GM23248 (cell line): ENCODE measurements around the gene PTOV1. TPM values are rescaled to one million over a fixed set of nuclear protein-coding genes. Genes with fewer than 3 reads are reported as not detected.

Source experiments
- DNase-seq: peaks from one replicate; pipeline ENCODE4 v3.0.0-alpha.2; 2015
- H2AFZ ChIP-seq: fragments of 200-600 bp; sonication (generic); 2 replicates; pipeline ENCODE4 v1.6.1; 2016; ENCODE audit warnings: antibody characterized with exemption
- H3F3A ChIP-seq: fragments of 200-600 bp; sonication (generic); 2 replicates; pipeline ENCODE4 v1.6.1; 2016; ENCODE audit warnings: mild to moderate bottlenecking, antibody characterized with exemption, mixed run types; ENCODE audit not compliant: insufficient read depth
- H3K27ac ChIP-seq: fragments of 200-600 bp; sonication (generic); 2 replicates; pipeline ENCODE4 v1.5.1; 2016; ENCODE audit warnings: mild to moderate bottlenecking
- H3K27me3 ChIP-seq: fragments of 200-600 bp; sonication (generic); replicated peaks from 2 replicates; pipeline ENCODE4 v1.6.1; 2016; ENCODE audit warnings: mild to moderate bottlenecking; ENCODE audit not compliant: insufficient read depth
- H3K36me3 ChIP-seq: fragments of 200-600 bp; sonication (generic); 2 replicates; pipeline ENCODE4 v1.6.1; 2016; ENCODE audit warnings: low read depth, mild to moderate bottlenecking
- H3K4me1 ChIP-seq: fragments of 200-600 bp; sonication (generic); 2 replicates; pipeline ENCODE4 v1.6.1; 2016; ENCODE audit warnings: mild to moderate bottlenecking; ENCODE audit not compliant: insufficient read depth
- H3K4me2 ChIP-seq: fragments of 200-600 bp; sonication (generic); one replicate; pipeline ENCODE4 v1.6.1; 2016; ENCODE audit warnings: mild to moderate bottlenecking; ENCODE audit not compliant: unreplicated experiment
- H3K4me3 ChIP-seq: fragments of 200-600 bp; sonication (generic); 2 replicates; pipeline ENCODE4 v1.5.1; 2016; ENCODE audit warnings: mild to moderate bottlenecking
- H3K79me2 ChIP-seq: fragments of 200-600 bp; sonication (generic); 2 replicates; pipeline ENCODE4 v1.6.1; 2016; ENCODE audit warnings: mild to moderate bottlenecking; ENCODE audit not compliant: insufficient read depth
- H3K9ac ChIP-seq: fragments of 200-600 bp; sonication (generic); 2 replicates; pipeline ENCODE4 v1.6.1; 2016; ENCODE audit warnings: mild to moderate bottlenecking
- H3K9me2 ChIP-seq: fragments of 200-600 bp; sonication (generic); 2 replicates; pipeline ENCODE4 v1.6.1; 2016; ENCODE audit warnings: mixed run types, mild to moderate bottlenecking, moderate library complexity; ENCODE audit not compliant: insufficient read depth
- H3K9me3 ChIP-seq: fragments of 200-600 bp; sonication (generic); one replicate; pipeline ENCODE4 v1.6.1; 2017; ENCODE audit warnings: low read depth
- H4K20me1 ChIP-seq: fragments of 200-600 bp; sonication (generic); 2 replicates; pipeline ENCODE4 v1.6.0; 2016; ENCODE audit not compliant: insufficient read depth
- EZH2 ChIP-seq: fragments of 200-600 bp; sonication (generic); IDR thresholded peaks from 2 replicates; pipeline ENCODE4 v1.6.1; 2018; ENCODE audit warnings: antibody characterized with exemption, mild to moderate bottlenecking; ENCODE audit not compliant: insufficient read depth, poor library complexity, severe bottlenecking
- EZH2phosphoT487 ChIP-seq: fragments of 200-600 bp; sonication (generic); IDR thresholded peaks from 2 replicates; pipeline ENCODE4 v1.6.1; 2018; ENCODE audit warnings: antibody characterized with exemption, moderate library complexity, mild to moderate bottlenecking, low read depth; ENCODE audit not compliant: insufficient read depth
- WGBS, 2 experiments: methylation state at CpG; one replicate each; pipeline ENCODE4 v1.1.6; 2015 to 2017; ENCODE audit warnings: low lambda C conversion rate in 2 of 2, low coverage in 1 of 2; ENCODE audit errors: missing lambda C conversion rate in 2 of 2; 5-methylcytosine and 5-hydroxymethylcytosine counted together
- in situ Hi-C: fragments of 300-500 bp; cut with MboI; formaldehyde crosslinking; loops from 2 replicates; pipeline ENCODE4 v1.15.0; 2020
- polyA plus RNA-seq: library from polyadenylated mRNA; unstranded; fragments of >200 nt; fragmentation: Nextera tagmentation; extraction: Ambion mirVana; gene quantifications from 2 replicates; pipeline ENCODE4 v1.2.1, GENCODE V29; 2016
- total RNA-seq: library from RNA; depleted of rRNA; stranded (reverse); fragments of >200 nt; shearing (Covaris generic); gene quantifications from 2 replicates; pipeline ENCODE4 v1.2.3, GENCODE V29; 2014

PTOV1 gene
- total and polyA plus RNA-seq, 2 experiments from 2014 or later, result 88.0 to 88.9 TPM

- no peaks in the 10 kb centered on the region for H3K36me3 ChIP-seq
- no peak overlapping the region for H3K4me2 ChIP-seq
- H3K9me3 ChIP-seq, result no peaks in the 10 kb centered on the region
- WGBS, 2 experiments, result 85 to 86% methylated on average over 15 to 16 of the region's 17 CpGs
- H3K9ac ChIP-seq, result no peak overlapping the region
- H3K4me3 ChIP-seq, result no peak overlapping the region
- H3K4me1 ChIP-seq, result peaks cover 8% of the 10 kb centered on the region
- H4K20me1 ChIP-seq, result no peaks in the 10 kb centered on the region
- no peaks in the 10 kb centered on the region for H3K9me2 ChIP-seq
- DNase-seq, result no peak
- no peak for TF ChIP-seq EZH2phosphoT487
- TF ChIP-seq EZH2, result no peak
- H3K79me2 ChIP-seq, result no peaks in the 10 kb centered on the region
- H3F3A ChIP-seq, result no peaks in the 10 kb centered on the region
- in situ Hi-C loops, result no loop called here
- H2AFZ ChIP-seq, result no peak overlapping the region
- no peaks in the 10 kb centered on the region for H3K27me3 ChIP-seq
- no peak overlapping the region for H3K27ac ChIP-seq
Observed at GRCh38 chr19:49894879-49895565, 44.1 kb downstream of the PTOV1 start.

GRCh38 chr19:49895566-49896297 lies 44.8 kb downstream of the PTOV1 start:
- 78 to 81% methylated on average over 17 of the region's 17 CpGs for WGBS, 2 experiments
- no peaks in the 10 kb centered on the region for H3K36me3 ChIP-seq

GRCh38 chr19:49896863-49897621 lies 46.1 kb downstream of the PTOV1 start, which contains the start of gene IL4I1:
Gene IL4I1 (minus strand): TSS chr19:49896887. CDS start chr19:49896160, 727 bp downstream.
- DNase-seq, result peak; percentile 28
- H3K79me2 ChIP-seq, result no peaks in the 10 kb centered on the region
- 0 out of 2 replicates have a peak within 1 kb of the TSS, but pooled peaks have one; percentile 7 for H2AFZ ChIP-seq
- 57 to 60% methylated on average over 20 of the region's 20 CpGs for WGBS, 2 experiments
- in situ Hi-C loops, result no loop called here
- H3K4me2 ChIP-seq, result peak within 1 kb of the TSS; percentile 34
- no peaks in the 10 kb centered on the region for H3K27me3 ChIP-seq
- H3K27ac ChIP-seq, result no peak within 1 kb of the TSS
- no peaks in the 10 kb centered on the region for H3K36me3 ChIP-seq
- H3K4me1 ChIP-seq, result peaks cover 8% of the 10 kb centered on the region
- no peak within 1 kb of the TSS for H3K9ac ChIP-seq
- no peak within 1 kb of the TSS for H3K4me3 ChIP-seq
- TF ChIP-seq EZH2phosphoT487 (no peak), EZH2 (no peak)
- H3K9me3 ChIP-seq, result no peaks in the 10 kb centered on the region
- no peaks in the 10 kb centered on the region for H3K9me2 ChIP-seq
- no peaks in the 10 kb centered on the region for H3F3A ChIP-seq
- H4K20me1 ChIP-seq, result no peaks in the 10 kb centered on the region

More at GRCh38 chr19:49895566-49896297, 44.8 kb downstream of the PTOV1 start:
- in situ Hi-C loops, result no loop called here
- no peaks in the 10 kb centered on the region for H3K79me2 ChIP-seq
- no peak overlapping the region for H3K4me2 ChIP-seq
- DNase-seq, result no peak
- H4K20me1 ChIP-seq, result no peaks in the 10 kb centered on the region
- H3K27ac ChIP-seq, result no peak overlapping the region
- H3K27me3 ChIP-seq, result no peaks in the 10 kb centered on the region
- no peaks in the 10 kb centered on the region for H3K9me3 ChIP-seq
- no peak for TF ChIP-seq EZH2phosphoT487
- TF ChIP-seq EZH2, result no peak
- H3K4me1 ChIP-seq, result peaks cover 8% of the 10 kb centered on the region
- no peak overlapping the region for H3K9ac ChIP-seq
- no peak overlapping the region for H2AFZ ChIP-seq
- H3F3A ChIP-seq, result no peaks in the 10 kb centered on the region
- no peaks in the 10 kb centered on the region for H3K9me2 ChIP-seq
- H3K4me3 ChIP-seq, result no peak overlapping the region

- H3K4me2 ChIP-seq, result no peak overlapping the region
- H3K4me1 ChIP-seq, result no peaks in the 10 kb centered on the region
- H2AFZ ChIP-seq, result no peak overlapping the region
- H3K27ac ChIP-seq, result no peak overlapping the region
- no peak for DNase-seq
- H3K9me3 ChIP-seq, result no peaks in the 10 kb centered on the region
- H3K36me3 ChIP-seq, result no peaks in the 10 kb centered on the region; the same call in 1 of the 2 replicates
- no peak overlapping the region for H3K4me3 ChIP-seq
- peaks cover 5% of the 10 kb centered on the region; the same call in 1 of the 2 replicates for H3K79me2 ChIP-seq
- H3K9me2 ChIP-seq, result no peaks in the 10 kb centered on the region
- H4K20me1 ChIP-seq, result no peaks in the 10 kb centered on the region
- WGBS, 2 experiments, result 85 to 89% methylated on average over 6 of the region's 6 CpGs
- no peak overlapping the region for H3K9ac ChIP-seq
- no peak for TF ChIP-seq EZH2
- TF ChIP-seq EZH2phosphoT487, result no peak
- in situ Hi-C loops, result no loop called here
- H3K27me3 ChIP-seq, result no peaks in the 10 kb centered on the region
- no peaks in the 10 kb centered on the region for H3F3A ChIP-seq
Observed at GRCh38 chr19:49904136-49904535, 53.2 kb downstream of the PTOV1 start.
